GM10847 (cell line): ENCODE data around the gene ABCG8.

Source experiments
- POLR2A ChIP-seq: IDR thresholded peaks from 2 replicates; pipeline ENCODE4 v1.6.1; 2011; ENCODE audit not compliant: insufficient read length; ENCODE audit errors: extremely low read depth

The ABCG8 gene

DNA sequence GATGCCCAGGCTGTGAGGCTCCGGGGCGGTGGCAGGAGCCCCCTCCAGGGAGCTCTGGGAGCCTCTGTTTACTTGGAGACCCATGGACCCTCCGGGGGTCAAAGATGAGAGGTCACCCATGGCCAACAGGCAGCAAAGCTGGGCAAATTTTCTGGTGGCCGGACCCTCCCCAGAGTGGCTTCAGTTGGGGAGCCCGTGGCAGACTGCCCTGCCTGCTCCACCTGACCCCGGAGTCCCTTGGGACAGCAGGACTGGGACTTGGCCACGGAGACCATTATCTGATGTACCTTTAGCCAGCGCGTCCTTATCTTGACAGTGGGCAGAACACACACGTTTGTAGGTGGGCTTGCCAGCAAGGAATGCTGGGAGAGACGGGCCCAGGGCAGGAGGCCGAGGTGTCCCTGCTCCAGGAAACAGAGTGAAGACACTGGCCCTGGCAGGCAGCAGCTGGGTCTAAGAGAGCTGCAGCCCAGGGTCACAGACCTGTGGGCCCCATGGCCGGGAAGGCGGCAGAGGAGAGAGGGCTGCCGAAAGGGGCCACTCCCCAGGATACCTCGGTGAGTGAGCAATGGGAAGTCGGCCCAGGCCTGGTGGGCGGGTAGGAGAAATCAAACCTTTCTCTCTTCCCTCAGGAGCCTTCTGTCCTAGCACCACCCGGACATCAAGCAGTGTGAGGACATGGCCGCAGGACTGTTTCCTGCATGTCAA lies at the start of gene ABCG8, which contains the start of gene ABCG5:
Gene ABCG8, plus strand, starts transcription at position 412 of the 708 bp plus-strand sequence. Its CDS starts 83 bp downstream, at position 495.
Gene ABCG5, minus strand, starts transcription at position 280 of the 708 bp plus-strand sequence. Its CDS starts 160 bp downstream, at position 120.
- TF ChIP-seq POLR2A, result no peak

GRCh38 chr2:43790147-43790546 lies 48.6 kb upstream of the ABCG8 start:
- no peak for TF ChIP-seq POLR2A

- no peak for TF ChIP-seq POLR2A
Measured at GRCh38 chr2:43791035-43791765, 47.6 kb upstream of the ABCG8 start.

- TF ChIP-seq POLR2A, result no peak
Measured at GRCh38 chr2:43792653-43793052, 46.1 kb upstream of the ABCG8 start.

- no peak for TF ChIP-seq POLR2A
Measured at GRCh38 chr2:43794956-43795355, 43.8 kb upstream of the ABCG8 start.

DNA sequence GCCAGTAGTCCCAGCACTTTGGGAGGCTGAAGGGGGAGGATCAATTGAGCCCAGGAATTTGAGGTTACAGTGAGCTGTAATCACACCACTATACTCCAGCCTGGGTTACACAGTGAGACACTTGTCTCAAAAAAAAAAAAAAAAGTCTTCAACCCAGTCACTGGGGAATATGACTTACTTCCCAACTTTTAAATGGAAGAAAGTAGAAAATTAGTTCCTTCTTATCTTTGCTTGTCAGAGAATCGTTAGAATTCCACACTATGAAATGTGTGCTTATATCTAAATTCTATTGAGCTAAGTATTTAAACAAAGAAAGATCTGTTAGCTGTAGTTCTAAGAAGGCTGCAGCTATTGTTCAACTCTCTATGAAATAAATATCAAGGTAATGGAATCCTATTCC lies 42.6 kb upstream of the ABCG8 start:
- TF ChIP-seq POLR2A, result no peak

DNA sequence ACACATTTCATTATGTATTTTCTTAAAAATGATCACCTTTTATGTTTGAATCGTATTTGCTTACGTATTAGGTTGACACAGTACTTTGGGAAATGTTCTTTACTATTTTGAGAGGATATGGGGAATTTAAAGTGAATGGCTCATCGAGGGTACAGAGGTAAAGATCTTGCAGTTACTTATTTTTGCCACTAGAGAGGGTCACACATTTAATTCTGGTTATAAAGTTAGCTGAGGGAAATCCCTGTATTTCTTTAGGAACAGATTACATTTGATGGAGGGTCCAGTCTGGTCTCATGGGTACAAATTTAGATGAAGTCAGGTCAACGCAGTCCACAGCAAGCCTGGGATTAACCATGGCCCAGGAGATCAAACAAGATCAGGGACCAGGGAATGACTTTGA lies 40.5 kb upstream of the ABCG8 start:
- no peak for TF ChIP-seq POLR2A

DNA sequence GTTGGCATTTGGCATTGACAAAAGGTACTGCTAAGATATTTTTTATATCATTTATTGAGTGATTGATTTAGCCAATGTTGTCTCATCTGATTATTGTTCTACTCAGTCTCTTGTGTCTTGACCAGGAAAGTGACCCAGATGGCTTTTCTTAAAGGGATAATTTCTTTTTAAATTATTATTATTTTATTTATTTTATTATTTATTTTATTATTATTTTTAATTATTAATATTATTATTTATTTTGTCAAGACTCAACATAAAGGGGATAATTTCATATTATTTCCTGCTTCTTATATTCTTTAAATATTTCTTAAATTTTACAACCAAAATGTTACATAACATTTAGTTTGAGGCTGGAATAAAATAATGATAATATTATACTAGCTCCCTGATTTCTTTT lies 37.9 kb upstream of the ABCG8 start:
- TF ChIP-seq POLR2A, result no peak

GRCh38 chr2:43802135-43802534 lies 36.6 kb upstream of the ABCG8 start:
- no peak for TF ChIP-seq POLR2A

DNA sequence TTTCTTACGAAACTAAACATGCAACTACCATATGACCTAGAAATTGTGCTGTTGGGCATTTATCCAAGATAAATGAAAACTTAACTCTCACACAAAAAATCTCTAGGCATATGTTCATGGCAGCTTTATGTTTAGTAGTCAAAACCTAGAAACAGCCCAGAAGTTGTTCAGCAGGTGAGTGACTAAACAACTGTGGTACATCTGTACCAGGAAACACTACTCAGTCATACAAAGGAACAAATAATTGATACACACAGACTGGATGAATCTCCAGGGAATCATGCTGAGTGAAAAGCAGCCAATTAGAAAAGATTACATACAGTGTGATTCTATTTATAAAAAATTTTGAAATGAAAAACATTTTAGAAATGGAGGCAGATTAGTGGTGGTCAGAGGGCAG lies 35.7 kb upstream of the ABCG8 start:
- no peak for TF ChIP-seq POLR2A

- TF ChIP-seq POLR2A, result no peak
Measured at GRCh38 chr2:43806719-43807031, 32.1 kb upstream of the ABCG8 start.

- no peak for TF ChIP-seq POLR2A
Measured at GRCh38 chr2:43810452-43810851, 28.3 kb upstream of the ABCG8 start.

- no peak for TF ChIP-seq POLR2A
Measured at GRCh38 chr2:43810888-43811287, 27.9 kb upstream of the ABCG8 start.

DNA sequence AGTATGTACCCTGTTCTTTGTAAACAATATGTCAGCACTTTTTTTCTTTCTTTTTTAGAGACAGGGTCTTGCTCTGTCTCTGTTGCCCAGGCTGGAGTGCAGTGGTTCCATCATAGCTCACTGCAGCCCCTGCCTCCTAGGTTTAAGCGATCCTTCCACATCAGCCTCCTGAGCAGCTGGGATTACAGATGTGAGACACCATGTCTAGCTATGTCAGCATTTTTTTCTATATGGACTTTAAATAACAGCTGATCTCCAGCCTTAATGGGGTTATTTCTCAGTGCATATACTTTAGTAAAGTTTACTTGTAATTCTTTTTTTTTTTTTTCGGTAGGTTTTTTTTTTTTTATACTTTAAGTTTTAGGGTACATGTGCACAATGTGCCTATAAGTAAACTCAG lies 26.8 kb upstream of the ABCG8 start:
- TF ChIP-seq POLR2A, result no peak

DNA sequence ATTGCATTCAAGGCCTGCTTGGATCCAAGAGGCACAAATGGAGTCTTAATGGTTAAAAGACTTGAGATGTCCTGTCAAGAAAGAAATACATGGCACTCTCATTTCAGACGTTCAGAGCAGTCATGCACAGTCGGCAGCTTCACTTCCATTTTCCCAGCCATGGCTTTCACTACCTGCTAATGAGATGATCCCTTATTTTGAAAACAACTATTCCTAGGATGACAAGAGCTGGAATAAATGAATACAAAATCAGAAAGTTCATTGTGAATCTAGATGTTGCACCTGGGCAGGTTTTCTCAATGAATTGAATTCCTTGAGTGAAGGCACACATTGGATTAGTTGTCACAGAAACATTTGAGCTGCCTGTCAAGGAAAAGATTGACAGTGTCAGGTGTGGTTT lies 25.8 kb upstream of the ABCG8 start:
- TF ChIP-seq POLR2A, result no peak

- no peak for TF ChIP-seq POLR2A
Measured at GRCh38 chr2:43814711-43815110, 24.1 kb upstream of the ABCG8 start.

DNA sequence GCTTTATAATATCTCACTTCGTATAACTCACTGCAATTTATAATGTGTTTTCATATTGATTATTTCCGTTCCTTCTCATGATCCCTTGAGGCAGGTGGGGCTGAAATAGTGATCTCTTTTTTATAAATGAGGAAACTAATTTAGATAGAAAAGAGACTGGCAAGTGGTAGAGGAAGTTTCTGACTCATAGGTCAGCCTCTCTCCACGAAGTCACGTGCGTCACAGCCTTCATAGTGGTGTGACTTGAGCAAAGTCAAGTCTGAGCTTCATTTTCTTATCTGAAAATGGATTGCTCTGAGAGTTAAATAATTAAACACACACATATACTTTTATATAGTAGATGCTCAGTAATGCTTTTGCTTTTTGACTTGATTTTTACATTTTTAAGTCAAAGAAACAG lies 20.0 kb upstream of the ABCG8 start:
- no peak for TF ChIP-seq POLR2A
